Right lobe of liver (tissue), 4 donors: ENCODE results near the gene ATP2A1.

ENCODE experiments used
- POLR2A ChIP-seq: fragments of 450-650 bp; IDR thresholded peaks from one replicate; pipeline ENCODE4 v1.6.1; 2017; ENCODE audit warnings: antibody characterized with exemption, mild to moderate bottlenecking
- TF ChIP-seq, protein P1 (sequence below), 4 donors: fragments of 200-600 bp in 3 of 4; fragments of 450-650 bp in 1 of 4; IDR thresholded peaks; one replicate each; pipeline versions ENCODE4 v1.5.1 to v1.8.0; 2016 to 2022; ENCODE audit warnings: antibody characterized with exemption in 4 of 4, mild to moderate bottlenecking in 2 of 4
- donor health status: DM: no; HTN: no; CAD: no.
- donor health status: DM: no; HTN: no; CAD: no.
- donor health status: DM: no; HTN: yes; CAD: no.

DNA sequence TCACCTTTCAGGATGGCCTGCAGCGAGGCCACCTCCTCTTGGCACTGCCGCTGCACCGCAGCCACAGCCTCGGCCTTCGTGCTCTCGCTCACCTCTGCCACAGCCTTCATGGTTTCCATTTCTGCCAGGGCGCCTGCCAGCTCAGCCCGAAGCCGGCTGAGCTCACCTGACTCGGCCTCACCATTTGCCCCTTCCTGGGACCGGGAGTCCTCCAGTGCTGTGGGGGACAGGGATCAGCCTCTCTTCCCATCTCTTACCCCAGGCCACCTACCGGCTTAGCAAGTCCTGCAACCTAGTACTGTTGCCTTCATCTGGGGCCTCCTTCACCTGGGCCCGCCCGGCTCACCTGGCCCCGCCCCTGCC, 46.1 kb downstream of the ATP2A1 start:
- TF ChIP-seq, protein P1, sequence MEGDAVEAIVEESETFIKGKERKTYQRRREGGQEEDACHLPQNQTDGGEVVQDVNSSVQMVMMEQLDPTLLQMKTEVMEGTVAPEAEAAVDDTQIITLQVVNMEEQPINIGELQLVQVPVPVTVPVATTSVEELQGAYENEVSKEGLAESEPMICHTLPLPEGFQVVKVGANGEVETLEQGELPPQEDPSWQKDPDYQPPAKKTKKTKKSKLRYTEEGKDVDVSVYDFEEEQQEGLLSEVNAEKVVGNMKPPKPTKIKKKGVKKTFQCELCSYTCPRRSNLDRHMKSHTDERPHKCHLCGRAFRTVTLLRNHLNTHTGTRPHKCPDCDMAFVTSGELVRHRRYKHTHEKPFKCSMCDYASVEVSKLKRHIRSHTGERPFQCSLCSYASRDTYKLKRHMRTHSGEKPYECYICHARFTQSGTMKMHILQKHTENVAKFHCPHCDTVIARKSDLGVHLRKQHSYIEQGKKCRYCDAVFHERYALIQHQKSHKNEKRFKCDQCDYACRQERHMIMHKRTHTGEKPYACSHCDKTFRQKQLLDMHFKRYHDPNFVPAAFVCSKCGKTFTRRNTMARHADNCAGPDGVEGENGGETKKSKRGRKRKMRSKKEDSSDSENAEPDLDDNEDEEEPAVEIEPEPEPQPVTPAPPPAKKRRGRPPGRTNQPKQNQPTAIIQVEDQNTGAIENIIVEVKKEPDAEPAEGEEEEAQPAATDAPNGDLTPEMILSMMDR (IDR thresholded peaks at IDR 0.05): no peak
- TF ChIP-seq POLR2A: no peak
